Activated CD4-positive, alpha-beta T cell treated with anti-CD3 and anti-CD28 coated beads, Interleukin-2, amount 10 ng/mL, durations not matched to agents 24 days and 14 days (primary cell): Measurements from ENCODE around the gene CCDC170. TPM values are rescaled to one million over a fixed set of nuclear protein-coding genes. Genes with fewer than 3 reads are reported as not detected.
"Not testable (repeated sequence)": the region's sequence is repeated elsewhere in the genome, so short reads cannot be mapped to it uniquely, and the experiment has no call there.

Source experiments
- DNase-seq: peaks from one replicate; pipeline ENCODE4 v3.0.0; 2022
- H3K27ac Mint-ChIP-seq: one replicate; pipeline ENCODE4 v1.8.0; 2022; ENCODE audit warnings: mild to moderate bottlenecking, mixed read lengths
- H3K27me3 Mint-ChIP-seq: one replicate; pipeline ENCODE4 v1.8.0; 2022; ENCODE audit warnings: mixed read lengths
- H3K36me3 Mint-ChIP-seq: one replicate; pipeline ENCODE4 v1.8.0; 2022; ENCODE audit warnings: low read depth, mild to moderate bottlenecking, mixed read lengths
- H3K4me1 Mint-ChIP-seq: one replicate; pipeline ENCODE4 v1.8.0; 2021; ENCODE audit warnings: mixed read lengths
- H3K4me3 Mint-ChIP-seq: one replicate; pipeline ENCODE4 v1.8.0; 2022; ENCODE audit warnings: mild to moderate bottlenecking, moderate library complexity, mixed read lengths
- H3K9me3 Mint-ChIP-seq: one replicate; pipeline ENCODE4 v1.8.0; 2021; ENCODE audit warnings: mixed read lengths
- intact Hi-C: fragments of 100-400 bp; cut with micrococcal nuclease; formaldehyde crosslinking; loops from one replicate; pipeline ENCODE4 v1.15.1; 2023
- total RNA-seq: library from RNA; stranded (reverse); gene quantifications from 2 replicates; pipeline ENCODE4 v1.2.3, GENCODE V29; 2022

The CCDC170 gene
- not detected in 2 replicates for total RNA-seq

- no peaks in the 10 kb centered on the region for H3K36me3 Mint-ChIP-seq
- peak; percentile 66 for DNase-seq
- peaks cover 55% of the 10 kb centered on the region for H3K27me3 Mint-ChIP-seq
- intact Hi-C loops = loop anchor here (10.0 kb wide), 1 partner anchor 211 kb away; no protein-coding TSS in a partner anchor
- peak within 1 kb of the TSS; percentile 82 for H3K4me3 Mint-ChIP-seq
- peaks cover 15% of the 10 kb centered on the region for H3K4me1 Mint-ChIP-seq
- H3K9me3 Mint-ChIP-seq = no peaks in the 10 kb centered on the region
- H3K27ac Mint-ChIP-seq = no peak within 1 kb of the TSS
Observed at GRCh38 chr6:151493804-151494234, at the start of gene CCDC170. CCDC170 (plus strand) TSS chr6:151494017; CDS start chr6:151494129, 112 bp downstream.

DNA sequence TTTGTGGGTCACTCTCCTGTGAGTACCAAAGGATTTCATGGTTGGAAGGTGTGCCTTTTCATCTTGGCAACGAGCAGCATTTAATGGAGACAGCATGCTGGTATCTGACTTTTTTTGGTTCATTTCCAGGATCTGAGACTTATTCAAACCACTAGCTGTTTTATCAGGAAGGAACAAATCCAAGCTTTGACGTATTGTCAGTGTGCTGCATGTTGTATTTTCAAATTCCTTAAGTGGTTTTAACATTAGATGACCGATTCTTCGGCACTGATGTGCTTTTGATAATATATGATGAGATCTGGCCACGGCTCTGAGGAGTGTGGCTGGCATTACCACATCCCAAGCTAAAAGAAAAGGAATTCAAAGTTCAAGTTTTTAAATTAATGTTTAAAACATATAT lies 48.3 kb upstream of the CCDC170 start:
- no peaks in the 10 kb centered on the region for H3K27me3 Mint-ChIP-seq
- intact Hi-C loops = no loop called here
- no peak for DNase-seq
- no peak overlapping the region for H3K4me3 Mint-ChIP-seq
- H3K9me3 Mint-ChIP-seq = no peaks in the 10 kb centered on the region
- H3K27ac Mint-ChIP-seq = no peak overlapping the region
- H3K4me1 Mint-ChIP-seq = peaks cover 20% of the 10 kb centered on the region
- H3K36me3 Mint-ChIP-seq = peaks cover 11% of the 10 kb centered on the region

DNA sequence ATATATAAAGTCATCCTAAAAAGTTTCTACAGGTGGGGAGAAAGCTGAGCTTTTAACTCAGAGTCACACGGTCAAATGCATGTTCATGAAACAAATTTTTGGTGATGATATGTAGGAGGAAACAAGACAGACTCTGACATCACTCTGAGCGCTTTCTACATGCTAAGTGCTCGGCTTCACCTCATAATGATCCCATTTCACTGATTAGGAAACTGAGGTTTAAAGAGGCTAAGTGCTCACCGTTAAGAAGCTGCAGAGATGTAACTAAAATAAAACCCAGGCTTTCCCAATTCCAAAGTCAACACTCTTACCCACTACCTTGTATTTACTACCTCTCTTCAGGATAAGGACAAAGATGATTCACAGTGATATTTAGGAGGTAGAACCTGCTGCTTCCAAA lies 46.6 kb upstream of the CCDC170 start:
- H3K27me3 Mint-ChIP-seq = peaks cover 3% of the 10 kb centered on the region
- H3K4me1 Mint-ChIP-seq = peaks cover 28% of the 10 kb centered on the region
- no peak overlapping the region for H3K27ac Mint-ChIP-seq
- H3K36me3 Mint-ChIP-seq = peaks cover 13% of the 10 kb centered on the region
- peaks cover 3% of the 10 kb centered on the region for H3K9me3 Mint-ChIP-seq
- H3K4me3 Mint-ChIP-seq = no peak overlapping the region
- intact Hi-C loops = no loop called here
- no peak for DNase-seq

- H3K27ac Mint-ChIP-seq = no peak overlapping the region
- H3K27me3 Mint-ChIP-seq = peaks cover 3% of the 10 kb centered on the region
- peaks cover 30% of the 10 kb centered on the region for H3K4me1 Mint-ChIP-seq
- no peak for DNase-seq
- H3K9me3 Mint-ChIP-seq = peaks cover 4% of the 10 kb centered on the region
- H3K36me3 Mint-ChIP-seq = peaks cover 13% of the 10 kb centered on the region
- no peak overlapping the region for H3K4me3 Mint-ChIP-seq
- intact Hi-C loops = no loop called here
Observed at GRCh38 chr6:151448623-151449022, 45.2 kb upstream of the CCDC170 start.

GRCh38 chr6:151450928-151451327 lies 42.9 kb upstream of the CCDC170 start:
- Mint-ChIP-seq H3K27ac (peak overlapping the region; percentile 96), H3K4me3 (peak overlapping the region; percentile 97), H3K36me3 (peaks cover 12% of the 10 kb centered on the region), H3K4me1 (peaks cover 36% of the 10 kb centered on the region)
- DNase-seq, H3K27me3 Mint-ChIP-seq, H3K9me3 Mint-ChIP-seq: not testable (repeated sequence)
- intact Hi-C loops = loop anchor here (5.0 to 10.0 kb wide), 2 partner anchors 724 to 1531 kb away; partner anchors contain the start of gene FBXO5

DNA sequence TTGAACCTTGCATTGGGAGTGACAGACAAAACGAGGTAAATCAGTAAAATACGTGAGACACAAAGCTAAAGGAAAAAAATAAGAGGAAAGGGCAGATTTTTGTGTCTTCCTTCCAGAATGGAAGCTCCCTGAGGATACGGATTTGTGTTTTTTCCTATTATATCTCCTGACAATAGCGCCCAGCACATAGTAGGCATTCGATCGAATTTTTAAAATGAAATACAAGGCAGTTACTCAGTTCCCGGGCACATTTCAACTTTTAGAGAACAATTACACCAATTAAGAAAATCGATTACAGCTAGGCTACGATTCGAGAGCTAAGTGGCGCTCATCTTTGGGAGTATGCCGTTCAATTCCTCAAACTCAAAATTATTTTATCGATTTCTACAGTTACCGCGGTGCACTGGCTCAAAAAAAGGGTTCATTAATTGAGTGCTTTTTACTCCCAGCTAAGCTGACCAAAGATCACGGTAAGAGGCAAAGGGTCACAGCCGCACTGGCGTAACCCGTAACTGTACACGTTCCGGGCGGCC lies 42.3 kb upstream of the CCDC170 start:
- H3K4me3 Mint-ChIP-seq = peak overlapping the region; percentile 97

GRCh38 chr6:151451950-151452749 lies 41.7 kb upstream of the CCDC170 start, which contains the start of gene RMND1:
RMND1 (minus strand) TSS chr6:151452126; CDS start chr6:151445811, 6,315 bp downstream.
- H3K27me3 Mint-ChIP-seq = peaks cover 3% of the 10 kb centered on the region
- intact Hi-C loops = loop anchor here (1.0 to 10.0 kb wide), 6 partner anchors 24 to 1530 kb away; partner anchors contain the start of genes FBXO5 and MTHFD1L
- peaks cover 4% of the 10 kb centered on the region for H3K9me3 Mint-ChIP-seq
- peak within 1 kb of the TSS; percentile 97 for H3K4me3 Mint-ChIP-seq
- peak; percentile 100 for DNase-seq
- peaks cover 37% of the 10 kb centered on the region for H3K4me1 Mint-ChIP-seq
- H3K27ac Mint-ChIP-seq = peak within 1 kb of the TSS; percentile 96
- peaks cover 17% of the 10 kb centered on the region for H3K36me3 Mint-ChIP-seq

More for the DNA sequence above, 42.3 kb upstream of the CCDC170 start:
- peaks cover 3% of the 10 kb centered on the region for H3K27me3 Mint-ChIP-seq
- intact Hi-C loops = loop anchor here (5.0 to 10.0 kb wide), 2 partner anchors 723 to 1531 kb away; partner anchors contain the start of gene FBXO5
- peaks cover 38% of the 10 kb centered on the region for H3K4me1 Mint-ChIP-seq
- H3K36me3 Mint-ChIP-seq = peaks cover 16% of the 10 kb centered on the region
- DNase-seq = no peak
- H3K27ac Mint-ChIP-seq = peak overlapping the region; percentile 96
- H3K9me3 Mint-ChIP-seq = peaks cover 4% of the 10 kb centered on the region

DNA sequence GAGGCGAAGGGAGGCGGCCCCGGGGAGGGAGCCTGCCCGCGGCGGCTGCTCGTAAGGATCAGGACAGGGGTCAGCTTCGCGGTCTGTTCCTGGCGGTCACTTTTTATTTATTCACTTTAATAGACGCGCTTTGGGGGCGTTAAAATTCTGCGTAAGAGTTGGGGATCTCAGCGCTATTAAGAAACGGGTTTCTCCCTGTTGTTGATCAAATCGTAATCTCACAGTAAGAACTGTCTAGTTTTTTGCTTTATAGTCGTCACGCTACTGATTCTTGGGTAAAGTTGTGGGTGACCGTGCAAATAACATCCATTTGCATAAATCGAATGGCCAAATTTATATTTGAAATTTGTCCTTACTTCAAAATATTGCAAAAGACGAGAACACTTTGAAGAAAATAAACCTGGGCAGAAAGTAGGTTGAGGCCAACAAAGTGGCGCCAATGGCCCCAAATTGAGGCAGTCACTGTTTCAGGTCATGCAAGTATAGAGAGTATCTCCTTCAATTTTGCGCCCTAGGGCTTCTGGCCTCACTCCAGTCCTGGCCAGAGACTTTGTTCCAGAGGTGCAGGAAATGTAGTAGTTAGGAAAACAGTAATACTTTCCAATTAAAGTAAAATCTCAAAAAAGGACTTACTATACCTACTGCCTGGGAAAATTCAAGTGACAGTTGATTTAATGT lies 40.9 kb upstream of the CCDC170 start:
- H3K4me1 Mint-ChIP-seq = peaks cover 37% of the 10 kb centered on the region
- intact Hi-C loops = loop anchor here (1.0 to 10.0 kb wide), 6 partner anchors 23 to 1529 kb away; partner anchors contain the start of genes FBXO5 and MTHFD1L
- DNase-seq = peak; percentile 64
- peak overlapping the region; percentile 97 for H3K4me3 Mint-ChIP-seq
- peaks cover 17% of the 10 kb centered on the region for H3K36me3 Mint-ChIP-seq
- H3K27ac Mint-ChIP-seq = peak overlapping the region; percentile 96
- peaks cover 4% of the 10 kb centered on the region for H3K9me3 Mint-ChIP-seq
- peaks cover 3% of the 10 kb centered on the region for H3K27me3 Mint-ChIP-seq

GRCh38 chr6:151455751-151456398 lies 37.9 kb upstream of the CCDC170 start:
- DNase-seq = not testable (repeated sequence)
- H3K36me3 Mint-ChIP-seq = peaks cover 23% of the 10 kb centered on the region

DNA sequence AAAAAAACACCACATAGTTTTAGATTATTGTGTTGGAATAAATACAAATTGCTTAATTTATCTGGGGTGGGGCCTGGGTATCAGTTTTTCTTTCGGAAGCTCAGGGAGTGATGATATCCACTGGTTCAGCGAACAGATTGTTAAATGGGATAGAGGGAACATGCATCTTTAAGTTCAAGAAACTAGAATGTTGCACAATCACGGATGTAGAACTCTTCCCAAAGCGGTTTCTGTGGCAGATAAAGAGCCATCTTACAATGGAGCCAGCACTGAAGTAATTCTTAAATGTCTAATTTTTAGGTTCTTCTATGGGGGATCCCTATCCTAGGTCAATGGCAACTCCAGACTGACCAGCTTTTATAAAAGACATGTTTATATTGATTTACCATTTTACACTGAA lies 32.1 kb upstream of the CCDC170 start:
- no peak overlapping the region for H3K27ac Mint-ChIP-seq
- H3K27me3 Mint-ChIP-seq = no peaks in the 10 kb centered on the region
- peaks cover 27% of the 10 kb centered on the region for H3K36me3 Mint-ChIP-seq
- H3K4me1 Mint-ChIP-seq = peaks cover 4% of the 10 kb centered on the region
- DNase-seq = no peak
- no peaks in the 10 kb centered on the region for H3K9me3 Mint-ChIP-seq
- intact Hi-C loops = no loop called here
- H3K4me3 Mint-ChIP-seq = no peak overlapping the region

More at GRCh38 chr6:151455751-151456398, 37.9 kb upstream of the CCDC170 start:
- H3K4me1 Mint-ChIP-seq = peaks cover 28% of the 10 kb centered on the region
- not testable (repeated sequence) for H3K9me3 Mint-ChIP-seq, H3K27ac Mint-ChIP-seq, H3K4me3 Mint-ChIP-seq, H3K27me3 Mint-ChIP-seq
- intact Hi-C loops = loop anchor here (10.0 kb wide), 1 partner anchor 719 kb away; no protein-coding TSS in a partner anchor

DNA sequence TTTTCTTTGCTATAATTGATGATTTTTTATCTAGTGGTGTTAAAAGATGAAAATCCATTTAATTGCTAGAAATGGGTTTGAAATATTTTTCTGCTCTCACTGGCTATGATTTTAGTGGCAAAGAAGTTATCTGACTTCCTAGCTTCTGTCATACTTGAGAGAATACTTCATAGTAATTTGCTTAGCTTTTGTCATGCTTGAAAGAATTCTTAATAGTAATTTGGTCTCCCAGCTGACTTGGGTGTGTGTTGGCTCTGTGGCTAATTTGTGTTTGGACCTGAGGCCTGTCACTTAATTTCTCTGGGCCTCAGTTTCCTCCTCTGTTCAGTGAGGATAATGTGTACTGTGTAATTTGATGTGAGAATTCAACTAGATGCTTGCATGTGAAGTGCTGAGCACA lies 29.1 kb upstream of the CCDC170 start:
- H3K4me1 Mint-ChIP-seq = no peaks in the 10 kb centered on the region
- intact Hi-C loops = no loop called here
- peaks cover 28% of the 10 kb centered on the region for H3K36me3 Mint-ChIP-seq
- no peaks in the 10 kb centered on the region for H3K9me3 Mint-ChIP-seq
- DNase-seq = no peak
- no peaks in the 10 kb centered on the region for H3K27me3 Mint-ChIP-seq
- H3K4me3 Mint-ChIP-seq = no peak overlapping the region
- no peak overlapping the region for H3K27ac Mint-ChIP-seq

DNA sequence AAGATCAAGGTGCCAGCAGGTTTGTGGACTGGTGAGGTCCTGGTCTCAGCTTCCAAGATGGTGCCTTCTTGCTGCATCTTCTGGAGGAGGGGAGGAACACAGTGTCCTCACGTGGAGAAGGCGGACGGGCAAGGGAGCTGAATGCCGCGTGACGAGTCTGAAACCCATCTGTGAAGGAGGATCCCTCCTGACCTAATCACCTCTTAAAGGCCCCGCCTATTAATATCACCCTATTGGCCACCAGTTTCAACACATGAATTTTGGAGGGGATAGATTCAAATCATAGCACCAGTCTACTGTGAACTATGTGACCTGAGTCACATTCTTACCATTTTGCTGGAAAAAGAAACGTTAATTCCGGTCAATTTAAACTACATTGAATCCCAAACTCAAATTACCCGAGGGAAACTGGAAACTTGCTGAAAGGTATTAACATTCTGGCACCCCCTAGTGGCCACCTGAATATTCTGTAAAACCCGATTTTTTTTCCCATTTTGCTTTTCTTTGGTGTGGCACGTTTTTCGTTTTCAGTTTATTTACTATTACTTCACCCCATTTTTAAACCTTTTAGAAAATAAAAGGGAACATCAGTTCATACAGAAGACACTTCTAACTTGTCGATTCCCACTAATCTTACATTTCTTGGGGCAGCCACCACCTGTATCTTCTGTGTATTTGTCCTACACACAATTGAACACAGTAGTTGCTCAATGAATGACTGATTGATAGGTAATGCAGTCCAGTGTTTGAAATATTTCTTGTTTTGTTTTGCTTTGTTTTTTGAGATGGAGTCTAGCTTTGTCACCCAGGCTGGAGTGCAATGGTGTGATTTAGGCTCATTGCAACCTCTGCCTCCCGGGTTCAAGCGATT lies 17.9 kb upstream of the CCDC170 start:
- H3K36me3 Mint-ChIP-seq = no peaks in the 10 kb centered on the region
- intact Hi-C loops = loop anchor here (1.0 to 5.0 kb wide), 3 partner anchors 24 to 69 kb away; partner anchors contain the start of gene RMND1
- H3K27ac Mint-ChIP-seq = no peak overlapping the region
- DNase-seq = peak; percentile 83
- no peaks in the 10 kb centered on the region for H3K9me3 Mint-ChIP-seq
- no peaks in the 10 kb centered on the region for H3K27me3 Mint-ChIP-seq
- H3K4me3 Mint-ChIP-seq = no peak overlapping the region
- peaks cover 6% of the 10 kb centered on the region for H3K4me1 Mint-ChIP-seq
